ENCODE results near the gene FXYD1.

Gene FXYD1

DNA sequence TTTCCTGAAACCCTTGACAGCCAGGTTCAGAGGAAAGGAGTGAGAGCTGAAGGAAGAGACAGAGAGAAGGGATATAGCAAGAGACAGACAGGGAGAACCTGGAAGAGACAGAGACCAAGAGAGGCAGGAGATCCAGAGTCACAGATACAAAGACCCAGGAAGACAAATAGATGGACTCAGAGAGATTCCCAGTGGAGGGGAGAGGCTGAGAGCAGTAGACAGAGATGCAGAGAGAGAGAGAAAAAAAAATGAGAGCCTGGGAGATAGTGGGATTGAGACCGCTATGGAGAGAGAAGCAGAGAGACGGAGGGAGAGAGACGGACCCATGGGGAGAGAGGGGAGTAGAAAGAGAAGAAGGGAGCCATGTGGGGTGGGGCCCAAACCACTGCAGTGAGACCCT, 5.2 kb downstream of the FXYD1 start:
- DNase-seq (ENCODE audit: low read depth, low spot score) = no peak
- in situ Hi-C loops (cut with HindIII; ENCODE audit: low sequenced_read_pairs) = no loop called here
- TF ChIP-seq, protein P1, sequence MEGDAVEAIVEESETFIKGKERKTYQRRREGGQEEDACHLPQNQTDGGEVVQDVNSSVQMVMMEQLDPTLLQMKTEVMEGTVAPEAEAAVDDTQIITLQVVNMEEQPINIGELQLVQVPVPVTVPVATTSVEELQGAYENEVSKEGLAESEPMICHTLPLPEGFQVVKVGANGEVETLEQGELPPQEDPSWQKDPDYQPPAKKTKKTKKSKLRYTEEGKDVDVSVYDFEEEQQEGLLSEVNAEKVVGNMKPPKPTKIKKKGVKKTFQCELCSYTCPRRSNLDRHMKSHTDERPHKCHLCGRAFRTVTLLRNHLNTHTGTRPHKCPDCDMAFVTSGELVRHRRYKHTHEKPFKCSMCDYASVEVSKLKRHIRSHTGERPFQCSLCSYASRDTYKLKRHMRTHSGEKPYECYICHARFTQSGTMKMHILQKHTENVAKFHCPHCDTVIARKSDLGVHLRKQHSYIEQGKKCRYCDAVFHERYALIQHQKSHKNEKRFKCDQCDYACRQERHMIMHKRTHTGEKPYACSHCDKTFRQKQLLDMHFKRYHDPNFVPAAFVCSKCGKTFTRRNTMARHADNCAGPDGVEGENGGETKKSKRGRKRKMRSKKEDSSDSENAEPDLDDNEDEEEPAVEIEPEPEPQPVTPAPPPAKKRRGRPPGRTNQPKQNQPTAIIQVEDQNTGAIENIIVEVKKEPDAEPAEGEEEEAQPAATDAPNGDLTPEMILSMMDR (IDR thresholded peaks at IDR 0.05; ENCODE audit: low read depth, low read length) = no peak
- H3K4me3 ChIP-seq (ENCODE audit: low read depth, low read length) = no peak overlapping the region

DNA sequence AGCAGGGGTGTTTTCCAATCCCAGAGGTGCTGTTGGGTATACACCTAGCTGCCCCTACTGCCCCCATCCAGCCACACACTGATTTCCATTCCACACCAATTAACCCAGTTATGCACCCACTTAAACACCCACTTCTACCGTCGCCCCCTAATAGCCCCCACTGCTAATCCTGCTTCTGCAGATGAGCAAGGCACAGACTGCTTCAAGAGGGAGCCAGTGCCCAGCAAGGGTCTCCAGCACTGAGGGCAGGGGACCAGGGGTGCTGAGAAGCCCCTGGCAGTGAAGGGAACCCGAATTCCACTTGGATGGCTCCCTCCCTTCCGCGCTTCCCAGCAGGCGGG, 5.6 kb downstream of the FXYD1 start:
- DNase-seq (ENCODE audit: low read depth, low spot score) = no peak
- TF ChIP-seq, protein P1 (IDR thresholded peaks at IDR 0.05; ENCODE audit: low read depth, low read length) = no peak
- no peak overlapping the region for H3K4me3 ChIP-seq (ENCODE audit: low read depth, low read length)
- in situ Hi-C loops (cut with HindIII; ENCODE audit: low sequenced_read_pairs) = no loop called here

DNA sequence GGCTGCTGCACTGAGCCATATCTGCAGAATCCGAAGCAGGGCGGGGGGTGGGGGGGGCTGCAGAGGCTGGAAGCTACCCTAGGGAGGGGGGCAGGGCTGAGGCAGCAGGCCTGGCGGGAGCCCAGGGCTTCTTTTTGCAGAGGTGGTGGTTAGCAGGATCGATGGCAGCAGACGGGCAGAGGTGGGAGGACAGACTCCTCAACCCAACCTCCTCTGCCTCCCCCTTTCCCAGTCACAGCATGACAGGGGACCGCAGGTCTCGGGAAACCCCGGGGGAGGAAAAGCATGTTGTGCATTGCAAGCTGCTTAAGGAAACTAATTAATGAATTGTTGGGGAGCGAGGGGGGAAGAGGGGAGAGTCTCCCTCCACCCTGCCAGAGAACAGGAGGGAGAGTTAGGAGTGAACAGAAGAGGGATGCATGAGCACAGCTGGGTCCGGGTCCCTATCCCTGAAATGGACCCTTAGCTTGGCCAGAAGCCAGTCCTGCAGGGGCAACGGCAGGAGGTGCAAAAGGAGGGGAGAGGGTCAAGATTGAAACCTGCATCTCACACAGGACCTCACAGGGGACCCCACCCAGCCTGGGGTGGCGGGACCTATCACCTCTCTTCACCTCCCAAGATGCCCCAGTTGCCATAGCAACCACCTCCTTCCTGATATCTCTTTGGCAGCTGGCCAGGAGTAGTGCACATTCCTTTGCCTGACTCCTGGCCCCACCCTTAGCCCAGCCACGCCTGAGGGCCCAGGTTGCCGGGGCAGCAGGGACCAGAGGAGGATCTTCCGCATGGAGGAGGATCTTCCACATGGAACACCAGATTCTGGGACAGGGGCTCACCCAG, 6.2 kb downstream of the FXYD1 start:
- no peak overlapping the region for H3K4me3 ChIP-seq (ENCODE audit: low read depth, low read length)
- DNase-seq (ENCODE audit: low read depth, low spot score) = no peak
- in situ Hi-C loops (cut with HindIII; ENCODE audit: low sequenced_read_pairs) = no loop called here
- TF ChIP-seq, protein P1 (IDR thresholded peaks at IDR 0.05; ENCODE audit: low read depth, low read length) = no peak

DNA sequence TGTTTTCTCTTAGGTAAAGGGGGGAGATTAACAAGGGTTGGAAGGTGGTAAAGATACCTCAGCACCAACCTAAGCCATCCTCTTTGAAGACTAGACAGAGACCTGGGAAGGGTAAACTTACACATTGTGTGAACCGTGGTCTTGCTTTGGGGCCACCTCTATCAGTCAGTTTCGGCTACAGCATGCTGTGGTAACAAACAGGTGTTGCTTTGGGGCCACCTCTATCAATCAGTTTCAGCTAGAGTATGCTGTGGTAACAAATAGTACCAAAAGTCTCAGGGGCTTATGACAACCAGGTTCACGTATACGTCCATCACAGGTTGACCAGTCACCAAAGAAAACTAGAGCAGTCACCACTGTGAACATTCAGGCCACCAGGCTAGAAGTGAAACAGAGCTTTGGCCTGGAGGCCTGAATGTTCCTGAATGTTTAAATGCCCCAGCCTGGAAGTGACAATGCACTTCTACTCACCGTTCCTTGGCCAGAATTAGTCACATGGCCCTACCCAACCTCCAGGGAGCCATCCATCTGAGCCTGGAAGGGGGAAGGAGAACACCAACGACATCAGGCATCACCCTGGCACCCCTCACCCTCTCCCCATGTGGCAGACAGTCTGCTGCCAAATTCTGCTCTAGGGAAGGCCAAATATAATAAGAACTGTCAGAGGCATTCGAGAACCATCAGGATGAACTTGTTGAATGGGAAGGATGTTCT, 8.3 kb downstream of the FXYD1 start:
- H3K4me3 ChIP-seq (ENCODE audit: low read depth, low read length) = no peak overlapping the region
- no peak for DNase-seq (ENCODE audit: low read depth, low spot score)
- TF ChIP-seq, protein P1 (IDR thresholded peaks at IDR 0.05; ENCODE audit: low read depth, low read length) = no peak
- in situ Hi-C loops (cut with HindIII; ENCODE audit: low sequenced_read_pairs) = no loop called here

DNA sequence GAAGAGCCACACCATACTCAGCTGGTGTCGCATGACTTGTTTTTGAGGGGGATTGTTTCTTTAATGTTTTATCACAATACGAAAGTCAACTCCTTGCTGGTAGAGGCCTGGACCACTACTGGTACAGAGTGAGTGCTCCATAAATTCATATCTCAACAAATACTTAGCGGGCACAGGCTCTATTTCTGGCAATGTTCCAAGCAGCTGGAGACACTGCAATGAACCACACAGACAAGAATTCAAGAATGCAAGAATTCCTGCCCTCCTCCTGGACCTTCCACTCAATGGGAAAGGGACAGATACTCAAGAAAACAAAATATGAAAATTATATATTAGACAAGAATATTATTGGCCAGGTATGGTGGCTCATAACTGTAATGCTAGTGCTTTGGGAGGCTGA, 10.8 kb downstream of the FXYD1 start:
- TF ChIP-seq, protein P1 (IDR thresholded peaks at IDR 0.05; ENCODE audit: low read depth, low read length) = no peak
- H3K4me3 ChIP-seq (ENCODE audit: low read depth, low read length) = no peak overlapping the region
- in situ Hi-C loops (cut with HindIII; ENCODE audit: low sequenced_read_pairs) = no loop called here
- no peak for DNase-seq (ENCODE audit: low read depth, low spot score)

DNA sequence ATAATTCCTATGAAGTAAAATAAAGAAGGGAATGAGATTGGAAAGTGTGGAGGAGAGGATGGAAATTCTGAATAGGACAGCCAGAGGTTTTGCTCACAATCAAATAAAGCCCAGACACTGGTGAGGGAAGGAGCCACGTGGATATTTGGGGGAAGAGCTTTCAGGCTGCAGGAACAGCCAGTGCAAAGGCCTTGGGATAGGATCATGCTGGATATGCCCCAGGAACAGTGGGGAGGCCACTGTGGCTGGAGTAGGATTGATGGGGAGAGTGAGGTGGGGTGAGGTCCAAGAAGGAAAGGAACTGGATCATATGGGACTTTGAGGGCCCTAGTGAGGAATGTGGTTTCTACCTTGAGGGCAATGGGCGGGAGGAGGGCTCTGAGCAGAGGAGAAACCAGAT, 11.8 kb downstream of the FXYD1 start:
- TF ChIP-seq, protein P1 (IDR thresholded peaks at IDR 0.05; ENCODE audit: low read depth, low read length) = no peak

More for the DNA sequence above, 11.8 kb downstream of the FXYD1 start:
- H3K4me3 ChIP-seq (ENCODE audit: low read depth, low read length) = no peak overlapping the region
- no peak for DNase-seq (ENCODE audit: low read depth, low spot score)
- in situ Hi-C loops (cut with HindIII; ENCODE audit: low sequenced_read_pairs) = no loop called here

Measured in astrocyte of the spinal cord (primary cell).